COR-L47 (cell line): ENCODE measurements around the gene WDR86.

Experiments used
- DNase-seq: peaks from one replicate; lab custom pipeline; 2025; lab: John Stamatoyannopoulos, UW

WDR86 gene

DNA sequence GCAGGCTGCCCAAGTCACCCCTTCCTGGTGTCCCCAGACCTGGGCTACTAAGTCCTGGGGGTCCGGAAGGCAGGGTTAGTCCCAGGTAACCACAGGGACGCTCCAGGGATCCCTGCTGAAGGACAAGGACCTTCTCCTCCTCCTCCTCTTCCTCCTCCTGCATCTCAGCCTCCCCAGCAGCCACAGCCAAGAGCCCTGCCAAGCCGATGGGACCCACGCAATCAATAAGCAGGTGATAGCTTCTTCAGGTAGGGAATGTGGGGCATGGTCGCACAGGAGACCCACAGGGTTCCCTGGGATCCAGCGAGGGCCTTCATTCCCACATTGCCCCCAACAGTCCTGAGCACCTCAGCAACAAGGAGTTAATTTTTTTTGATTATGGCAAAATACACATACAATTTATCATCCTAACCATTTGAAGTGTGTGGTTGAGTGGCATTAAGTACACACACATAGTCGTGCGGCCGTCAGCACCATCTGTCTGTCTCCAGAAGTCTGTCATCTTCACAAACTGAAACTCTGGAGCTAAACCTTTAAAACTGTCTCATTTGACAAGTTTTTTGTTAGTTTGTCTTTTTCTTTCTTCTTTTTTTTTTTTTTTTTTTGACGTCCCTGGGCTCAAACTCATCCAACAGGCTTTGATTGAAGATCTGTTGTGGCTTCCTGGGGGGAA lies 18.0 kb upstream of the WDR86 start:
- DNase-seq: no peak

DNA sequence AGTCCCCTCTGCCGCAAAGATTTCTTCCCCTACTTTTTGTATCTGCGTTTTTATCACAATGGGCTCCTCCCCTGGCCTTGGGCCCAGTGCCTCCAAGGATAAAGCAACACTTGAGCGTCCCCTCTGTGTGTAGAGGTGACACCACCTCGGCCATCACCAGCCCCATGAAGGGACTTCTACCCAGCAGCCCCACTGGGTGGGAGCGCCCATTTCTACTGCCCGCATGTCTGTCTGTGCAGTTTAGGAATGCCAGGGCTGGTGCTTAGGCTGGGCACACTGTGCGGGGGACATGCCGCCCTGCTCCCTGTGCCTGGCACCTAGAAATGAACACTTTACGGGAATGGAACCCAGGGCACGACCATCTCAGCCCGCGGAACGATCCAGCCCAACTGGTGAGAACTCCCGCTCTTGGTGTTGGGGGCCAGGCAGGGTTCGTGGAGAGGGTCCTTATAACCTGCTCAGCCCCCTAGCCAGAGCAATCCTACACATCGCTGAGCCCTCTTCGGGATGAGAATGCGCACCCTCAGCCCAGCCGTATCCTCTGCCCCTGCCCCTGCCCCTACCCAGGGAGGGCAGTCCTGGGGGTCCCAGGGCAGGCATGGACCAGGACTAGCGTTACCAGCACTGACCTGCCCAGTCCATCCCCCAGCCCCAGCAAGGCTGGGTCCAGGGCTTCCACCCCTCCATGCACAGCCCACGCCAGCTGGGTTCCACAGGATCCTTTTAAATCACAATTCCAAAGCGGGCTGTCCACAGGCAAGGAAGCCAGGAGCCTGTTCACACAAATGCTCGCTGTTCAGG lies 17.3 kb upstream of the WDR86 start:
- no peak for DNase-seq

- DNase-seq: peak; percentile 89
Observed at GRCh38 chr7:151426441-151426903, 16.6 kb upstream of the WDR86 start.

DNA sequence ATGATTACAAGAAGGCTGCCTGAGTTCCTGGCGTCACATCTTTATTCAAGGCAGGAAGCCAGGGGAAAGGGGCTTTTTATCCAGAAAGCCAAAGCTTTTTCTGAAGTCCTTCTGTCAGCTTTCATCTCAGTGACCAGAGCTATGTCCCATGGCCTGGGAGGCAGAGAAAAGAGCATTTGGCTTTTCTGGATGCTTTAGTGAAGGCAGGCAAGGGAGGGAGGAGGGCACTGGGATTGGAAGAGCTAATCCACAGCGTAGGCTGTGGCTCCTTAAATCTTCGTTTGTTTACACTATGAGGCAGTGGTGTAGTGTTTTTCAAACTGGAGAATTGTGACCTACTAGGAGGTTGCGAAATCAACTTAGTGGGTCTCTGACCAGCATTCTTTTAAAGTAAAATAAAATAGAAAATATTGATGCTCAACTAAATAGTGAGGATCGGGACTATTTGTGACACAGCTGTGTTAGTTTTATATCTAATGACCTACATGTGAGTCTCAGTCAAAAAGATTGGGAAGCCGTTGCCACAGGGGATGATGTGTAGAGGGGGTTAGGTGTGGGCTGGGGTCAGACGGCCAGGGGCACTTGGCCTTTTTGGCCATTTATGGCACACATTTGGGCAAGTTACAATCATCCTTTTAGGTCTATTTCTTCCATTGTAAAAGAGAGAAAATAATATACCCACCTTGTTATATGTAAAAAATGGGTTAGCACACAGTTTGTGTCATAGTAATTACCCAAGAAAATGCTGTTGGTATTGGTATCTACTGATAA lies 16.0 kb upstream of the WDR86 start:
- DNase-seq: no peak

- DNase-seq: no peak
Observed at GRCh38 chr7:151424799-151425198, 15.0 kb upstream of the WDR86 start.

DNA sequence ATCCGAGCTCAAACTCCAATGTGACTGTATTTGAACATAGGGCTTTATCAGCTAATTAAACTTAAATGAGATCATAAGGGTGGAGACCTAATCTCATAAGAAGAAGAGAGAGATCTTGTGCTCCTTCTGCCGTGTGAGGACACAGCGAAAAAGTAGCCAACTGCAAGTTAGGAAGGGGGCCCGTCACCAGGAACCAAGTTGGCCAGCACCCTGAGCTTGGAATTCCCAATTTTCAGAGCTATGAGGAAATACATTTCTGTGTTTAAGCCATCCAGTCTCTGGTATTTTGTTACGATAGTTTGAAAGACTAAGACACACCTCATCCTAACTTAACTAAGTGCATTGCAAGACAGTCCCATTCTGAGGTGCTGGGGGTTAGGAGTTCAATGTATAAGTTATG lies 14.1 kb upstream of the WDR86 start:
- DNase-seq: no peak

- DNase-seq: no peak
Observed at GRCh38 chr7:151423226-151423625, 13.4 kb upstream of the WDR86 start.

GRCh38 chr7:151422212-151422611 lies 12.4 kb upstream of the WDR86 start:
- no peak for DNase-seq

DNA sequence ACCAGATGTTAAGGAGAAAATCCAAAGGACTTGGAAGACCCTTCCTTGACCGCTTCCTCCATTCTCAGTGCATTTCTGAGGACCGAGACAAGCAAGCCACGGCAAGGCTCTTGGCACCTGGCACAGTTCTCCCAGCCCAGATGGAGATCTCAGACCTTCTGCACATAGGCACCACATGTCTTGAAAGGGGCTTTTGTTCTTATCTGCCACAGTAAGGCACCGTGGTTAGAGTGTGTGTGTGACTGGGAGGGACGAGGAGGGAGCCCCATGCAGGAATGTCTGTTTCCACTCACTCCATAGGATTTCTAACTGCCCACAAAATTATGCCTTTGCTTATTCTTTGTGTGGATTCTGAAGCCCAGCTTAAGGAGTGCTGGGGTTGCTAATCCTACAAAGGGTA lies 10.3 kb upstream of the WDR86 start:
- DNase-seq: no peak

DNA sequence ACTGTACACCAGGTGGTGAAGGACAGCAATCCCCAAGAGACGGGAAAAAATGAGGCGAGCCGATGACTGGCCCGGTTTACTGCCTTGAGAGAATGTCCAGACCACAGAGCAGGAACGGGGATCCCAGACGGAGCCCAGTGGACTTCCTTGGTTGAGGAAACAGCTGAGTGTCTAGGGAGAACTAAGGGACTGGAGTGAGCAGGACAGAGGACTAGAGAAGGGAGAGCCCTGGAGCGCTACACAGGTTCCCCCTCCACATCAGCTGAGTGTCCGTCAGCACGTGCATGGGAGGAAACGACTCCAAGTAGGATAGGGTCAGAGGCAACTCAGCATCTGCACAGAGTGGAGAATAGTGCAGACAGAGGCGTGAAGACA lies 7.1 kb upstream of the WDR86 start:
- no peak for DNase-seq

DNA sequence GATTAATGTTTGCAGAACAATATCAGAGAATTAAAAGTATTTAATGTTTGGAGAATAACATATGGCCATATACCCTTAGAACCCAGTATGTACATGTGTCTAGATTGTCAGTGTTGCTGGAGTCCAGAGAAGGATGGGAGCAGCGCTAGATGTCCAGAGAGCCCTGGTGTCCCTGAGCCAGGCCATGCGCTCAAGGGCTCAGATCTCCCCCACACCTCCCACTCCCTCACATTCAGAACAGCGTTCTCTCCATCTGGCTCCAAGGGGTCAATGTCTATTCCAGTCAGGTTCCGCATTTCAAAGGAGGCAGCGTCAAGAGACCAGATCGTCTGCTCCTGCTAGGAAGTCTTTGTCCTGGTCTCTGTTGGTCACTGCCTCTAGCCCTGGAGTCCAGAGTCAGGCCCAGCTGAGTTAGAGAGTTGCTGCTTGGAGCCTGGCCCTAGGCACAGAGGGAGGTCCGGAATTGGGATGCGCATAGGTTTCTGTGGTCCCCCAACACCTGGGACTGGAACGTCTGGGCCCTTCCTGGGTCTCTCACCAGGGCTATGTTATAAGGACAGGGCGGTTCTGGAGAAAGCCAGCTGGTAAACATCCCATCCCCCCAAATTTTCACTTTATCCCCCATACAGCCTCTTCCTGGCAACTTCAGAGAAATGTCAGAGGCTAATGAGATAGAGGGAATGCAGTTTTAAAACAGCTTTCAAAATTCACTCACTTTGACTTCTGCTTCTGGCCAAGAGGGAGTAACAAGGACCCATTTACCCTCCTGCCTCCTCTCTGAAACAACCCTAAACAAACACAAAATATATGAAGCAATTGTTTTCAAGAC lies 6.5 kb upstream of the WDR86 start:
- DNase-seq: no peak

GRCh38 chr7:151415375-151416105 lies 5.7 kb upstream of the WDR86 start:
- peak; percentile 37 for DNase-seq

GRCh38 chr7:151413241-151413640 lies 3.4 kb upstream of the WDR86 start:
- DNase-seq: no peak

DNA sequence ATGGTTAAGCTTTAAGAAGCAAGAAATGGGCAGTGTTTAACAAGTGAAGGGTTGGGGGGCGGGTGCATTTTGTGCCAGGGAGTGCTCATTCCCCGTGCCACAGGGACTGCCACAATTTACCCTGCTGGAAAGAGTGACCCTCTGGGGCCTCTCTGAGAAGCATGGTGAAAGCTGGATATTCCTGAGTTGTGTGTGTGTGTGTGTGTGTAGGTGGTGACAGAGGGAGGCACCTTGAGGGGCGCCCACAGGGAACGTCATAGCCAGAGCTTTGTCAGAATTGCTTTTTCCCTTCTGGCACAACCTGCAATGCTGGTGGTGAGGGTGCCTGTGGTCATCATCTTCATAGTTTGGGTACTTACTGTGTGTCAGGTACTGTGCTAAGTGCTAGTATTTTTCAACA lies 2.5 kb upstream of the WDR86 start:
- no peak for DNase-seq

GRCh38 chr7:151411551-151411950 lies 1.7 kb upstream of the WDR86 start:
- DNase-seq: peak; percentile 41

DNA sequence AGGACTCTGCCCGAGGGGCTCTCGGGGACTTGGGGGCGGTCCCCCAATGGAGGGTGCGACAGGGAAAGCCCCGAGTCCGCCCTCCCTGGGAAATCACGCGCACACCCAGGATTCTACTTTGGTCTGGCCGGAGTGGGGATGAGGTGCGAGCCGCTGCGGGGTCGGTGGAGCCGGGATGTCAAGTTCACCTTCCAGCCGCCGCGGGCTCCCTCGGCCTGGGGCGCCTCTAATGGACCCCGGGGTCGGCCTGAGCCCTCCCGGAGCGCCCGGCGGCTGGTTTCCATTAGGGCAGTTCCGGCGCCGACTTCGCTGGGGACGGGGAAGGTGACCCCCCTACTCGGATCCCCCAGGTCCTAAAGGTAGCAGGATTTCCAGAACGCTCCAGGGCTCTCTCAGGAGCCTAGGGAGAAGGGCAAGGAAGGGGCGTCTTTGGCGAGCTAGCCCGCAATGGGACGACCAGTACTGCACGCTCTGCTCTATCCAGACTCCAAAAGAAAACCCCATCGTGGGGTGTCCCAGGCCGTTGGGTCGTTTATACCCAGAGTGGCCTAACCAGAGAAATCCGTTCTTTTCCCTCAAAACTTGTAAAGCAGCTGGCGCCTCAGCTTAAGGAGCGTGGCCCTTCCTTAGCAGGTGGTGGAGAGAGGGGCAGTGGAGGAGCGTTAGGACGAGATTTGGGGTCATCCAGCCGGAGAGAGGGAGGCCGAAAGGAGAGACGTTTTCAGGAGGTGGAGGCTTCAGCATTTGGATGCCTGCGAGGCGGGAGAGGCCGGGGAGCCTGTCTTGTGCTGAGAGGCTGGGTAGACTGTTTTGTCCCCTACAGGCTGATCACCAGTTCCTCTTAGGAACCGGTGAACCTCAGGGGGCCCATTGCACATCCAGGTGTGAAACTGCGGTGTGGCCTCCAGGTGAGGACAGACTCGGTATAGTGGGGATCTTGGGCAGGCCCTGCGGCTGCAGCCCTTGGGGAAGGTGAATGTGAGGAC lies 860 bp upstream of the WDR86 start:
- peak; percentile 11 for DNase-seq

- no peak for DNase-seq
Observed at GRCh38 chr7:151408839-151409666, 785 bp downstream of the WDR86 start.

DNA sequence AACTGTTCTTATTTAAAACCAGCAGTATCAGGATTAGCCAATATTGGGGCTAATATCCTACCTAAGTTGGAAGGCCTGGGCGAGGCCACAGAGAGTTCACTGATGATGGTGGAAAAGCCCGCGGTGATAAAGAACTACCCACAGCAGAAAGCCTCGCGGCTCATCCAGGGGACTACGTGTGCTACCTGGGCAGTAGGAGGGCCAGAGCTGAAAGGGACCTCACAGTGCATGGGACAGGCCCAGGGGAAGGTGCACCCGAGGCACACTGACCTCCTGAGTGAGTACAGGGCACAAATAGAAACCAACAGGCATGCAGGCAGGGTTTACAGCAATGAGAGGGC lies 1.4 kb downstream of the WDR86 start:
- no peak for DNase-seq

DNA sequence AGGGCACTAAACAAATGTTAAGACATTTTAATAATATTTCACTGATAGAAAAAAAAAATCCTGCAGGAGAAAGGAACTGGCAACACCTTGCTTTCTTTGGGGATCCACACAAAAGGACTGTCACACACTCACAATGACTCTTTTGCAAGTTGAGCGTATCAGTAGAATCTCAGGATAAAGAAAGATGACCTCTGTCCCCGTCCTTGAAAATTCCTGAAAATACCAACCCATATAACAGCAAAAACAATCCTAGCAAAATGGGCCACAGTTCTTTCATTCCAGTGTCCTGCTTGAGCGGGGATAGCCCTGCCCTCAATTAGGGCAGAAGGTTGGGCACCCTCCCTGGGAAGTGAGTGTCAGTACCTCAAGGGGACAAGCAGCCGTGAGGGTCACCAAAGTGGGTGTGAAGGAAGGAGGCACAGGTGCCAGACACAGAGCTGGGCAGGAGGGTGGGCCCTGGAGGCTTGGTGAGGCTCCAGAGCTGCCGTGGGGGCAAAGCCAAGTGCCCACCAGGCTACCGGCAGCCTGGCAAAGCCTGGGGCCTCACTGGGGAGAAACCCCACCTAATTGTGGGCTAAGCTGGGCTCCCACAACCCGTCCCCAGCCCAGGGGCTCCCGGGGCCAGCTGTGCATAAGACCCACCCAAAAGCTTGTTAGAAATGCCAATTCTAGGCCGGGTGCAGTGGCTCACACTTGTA lies 2.8 kb downstream of the WDR86 start:
- DNase-seq: no peak
